Middle frontal gyrus (tissue), 1 donor: ENCODE results near the gene PASD1.
"Not testable (repeated sequence)": the region's sequence is repeated elsewhere in the genome, so short reads cannot be mapped to it uniquely, and the experiment has no call there.

Experiments
- DNase-seq: peaks from one replicate; pipeline ENCODE4 v3.0.0-alpha.2; 2015; ENCODE audit warnings: low spot score; ENCODE audit errors: extremely low spot score

Gene PASD1

GRCh38 chrX:151609222-151609621 lies 45.7 kb downstream of the PASD1 start:
- no peak for DNase-seq

- no peak for DNase-seq
Measured at GRCh38 chrX:151621422-151621821, 57.9 kb downstream of the PASD1 start.

DNA sequence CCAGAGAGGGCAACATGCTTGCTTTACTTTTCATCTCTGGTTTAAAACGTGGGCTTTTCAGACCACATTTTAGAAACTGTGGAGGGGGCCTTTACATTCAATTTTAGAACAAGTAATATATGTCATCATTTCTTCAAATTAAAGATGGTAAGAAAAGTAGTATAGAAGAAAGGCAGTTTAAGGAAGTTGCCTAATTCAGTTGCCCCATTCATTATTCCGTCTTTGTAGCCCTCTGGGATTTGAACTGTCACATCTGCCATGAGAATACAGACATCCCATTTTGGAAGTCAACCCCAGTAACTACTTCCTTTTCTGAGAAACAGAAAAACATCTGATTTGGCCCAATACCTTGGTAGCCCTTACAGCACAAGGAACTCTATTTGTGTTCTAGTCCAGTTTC lies 61.2 kb downstream of the PASD1 start:
- DNase-seq = no peak

DNA sequence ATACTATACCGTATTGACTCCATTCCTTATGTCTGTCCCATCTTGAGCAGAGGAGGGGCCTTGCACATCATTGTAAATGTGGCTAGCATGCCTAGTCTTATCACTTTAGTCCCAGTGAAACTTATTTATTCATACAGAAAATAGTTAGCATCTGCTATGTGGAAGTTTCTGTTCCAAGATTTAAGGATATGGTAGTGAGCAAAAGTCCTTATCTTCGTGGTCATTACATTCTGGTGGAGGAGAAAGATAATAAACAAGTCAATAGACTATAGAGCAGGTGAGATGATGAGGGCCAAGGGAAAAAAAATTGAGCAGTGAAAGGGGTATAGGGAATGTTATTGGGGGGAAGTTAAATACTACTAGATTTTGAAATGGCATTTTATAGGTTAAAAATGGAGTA lies 68.3 kb downstream of the PASD1 start:
- DNase-seq = no peak

GRCh38 chrX:151633157-151633556 lies 69.7 kb downstream of the PASD1 start:
- DNase-seq = no peak

DNA sequence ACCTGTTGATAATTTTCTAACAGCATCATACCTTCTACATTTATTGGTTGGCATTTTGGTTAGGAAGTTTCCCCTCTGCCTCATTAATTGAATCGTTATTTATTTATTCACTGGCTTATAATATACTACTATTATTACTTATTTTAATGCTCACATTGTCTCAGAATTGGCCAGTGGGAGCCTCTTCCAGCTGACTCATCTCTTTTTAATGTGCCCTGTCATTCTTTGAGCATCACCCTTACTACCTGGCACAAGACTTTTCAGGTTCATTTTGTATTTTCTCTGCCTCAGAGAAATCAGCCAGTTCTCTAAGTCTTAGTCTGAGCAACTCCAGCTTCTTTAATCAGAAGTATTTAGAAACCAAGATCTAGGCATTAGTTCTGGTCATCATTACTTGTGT lies 71.5 kb downstream of the PASD1 start:
- DNase-seq = no peak

DNA sequence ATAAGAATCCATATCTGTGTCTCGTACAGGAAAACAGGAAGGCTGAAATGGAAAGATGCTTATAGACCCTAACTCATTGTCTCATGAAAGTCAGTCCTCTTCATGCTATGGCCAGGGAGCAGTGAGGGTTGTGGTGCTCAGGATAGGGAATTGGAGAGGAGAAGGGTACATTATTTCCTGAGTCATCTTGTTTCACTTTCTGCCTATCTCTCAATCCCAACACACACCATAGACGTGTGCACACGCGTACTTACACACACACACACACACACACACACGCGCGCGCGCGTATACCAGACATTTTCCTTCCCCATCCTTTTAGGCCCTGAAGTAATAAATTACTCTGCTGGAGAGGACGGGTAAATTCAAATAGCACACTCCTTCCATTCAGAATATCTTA lies 78.1 kb downstream of the PASD1 start:
- DNase-seq = no peak

DNA sequence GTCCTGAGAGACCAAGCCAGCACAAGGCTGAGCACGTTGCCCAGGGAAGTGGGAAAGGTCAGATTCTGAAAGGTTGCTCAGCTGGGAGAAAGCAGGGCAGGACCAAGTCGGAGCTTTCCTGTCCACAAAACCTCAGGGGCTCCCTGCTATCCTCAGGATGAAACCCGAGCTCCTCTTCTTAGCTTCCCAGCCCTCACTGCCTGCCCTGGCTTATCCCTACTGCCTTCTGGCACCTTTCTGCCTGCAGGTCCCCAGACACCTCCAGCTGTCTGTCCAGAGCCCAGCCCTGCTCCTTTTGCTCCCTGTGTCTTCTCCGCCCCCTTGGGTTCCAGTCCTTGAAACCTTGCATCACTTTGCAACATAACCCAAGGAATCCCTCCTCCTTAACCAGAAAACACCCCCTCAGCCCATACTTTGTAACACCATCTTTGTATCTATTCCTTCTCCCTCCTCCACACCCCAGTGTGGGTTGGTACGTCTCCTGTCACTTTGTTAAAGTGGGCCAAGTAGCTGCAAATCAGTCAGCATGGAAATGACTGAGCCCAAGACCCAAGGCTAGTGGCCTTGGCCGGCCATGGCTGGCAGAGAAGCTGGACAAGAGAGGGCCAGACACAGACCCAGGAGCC lies 111.8 kb downstream of the PASD1 start:
- no peak for DNase-seq

DNA sequence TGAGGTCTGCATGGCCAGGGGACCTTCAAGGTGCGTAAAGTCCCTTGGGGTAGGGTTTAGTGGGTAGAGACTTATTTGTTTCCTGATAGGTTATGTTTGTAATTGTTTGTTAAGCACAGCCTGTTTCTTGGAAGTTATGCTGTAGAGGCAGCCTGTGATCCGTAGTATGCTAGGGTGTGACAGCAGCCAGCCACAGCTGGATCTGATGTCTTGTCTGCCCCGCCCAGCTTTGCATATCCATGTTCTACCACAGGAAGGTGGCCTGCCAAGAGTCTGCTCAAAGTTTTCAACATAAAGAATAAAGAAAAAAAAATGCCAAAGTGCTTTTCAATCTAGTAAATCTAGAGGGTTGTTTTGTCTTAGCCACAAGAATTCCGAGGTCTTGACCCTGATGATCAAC lies 112.7 kb downstream of the PASD1 start:
- no peak for DNase-seq

DNA sequence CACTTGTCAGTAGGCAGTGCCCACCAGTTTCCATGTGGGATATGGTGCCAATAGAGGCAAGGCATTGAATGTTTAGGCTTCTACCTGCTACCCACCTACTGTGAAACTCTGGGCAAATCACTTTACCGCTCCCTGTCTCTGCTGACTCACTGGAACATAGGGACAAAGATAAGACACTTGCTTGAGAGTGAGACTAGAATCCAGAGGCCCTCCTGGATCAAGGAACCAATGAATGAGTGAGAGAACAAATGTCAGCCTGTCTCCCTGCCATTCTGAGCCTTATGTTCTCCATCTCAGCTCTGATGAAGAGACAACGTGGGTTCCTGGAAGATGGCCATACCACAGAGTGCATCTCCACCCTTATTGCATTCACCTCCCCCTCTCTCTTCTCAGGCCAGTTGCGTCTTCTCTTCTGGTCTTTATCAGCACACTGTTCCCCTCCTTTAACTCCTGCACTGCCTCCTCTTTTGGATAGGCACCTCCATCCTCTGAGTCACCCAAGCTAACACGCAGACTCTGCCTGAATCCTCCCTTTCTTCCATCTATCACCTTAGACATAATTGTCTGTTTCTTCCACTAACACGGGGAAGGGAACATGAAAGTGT lies 116.4 kb downstream of the PASD1 start:
- DNase-seq = no peak

GRCh38 chrX:151680805-151681204 lies 117.3 kb downstream of the PASD1 start:
- DNase-seq = no peak

- DNase-seq = no peak
Measured at GRCh38 chrX:151687635-151688034, 124.2 kb downstream of the PASD1 start.

GRCh38 chrX:151688695-151689094 lies 125.2 kb downstream of the PASD1 start:
- no peak for DNase-seq

DNA sequence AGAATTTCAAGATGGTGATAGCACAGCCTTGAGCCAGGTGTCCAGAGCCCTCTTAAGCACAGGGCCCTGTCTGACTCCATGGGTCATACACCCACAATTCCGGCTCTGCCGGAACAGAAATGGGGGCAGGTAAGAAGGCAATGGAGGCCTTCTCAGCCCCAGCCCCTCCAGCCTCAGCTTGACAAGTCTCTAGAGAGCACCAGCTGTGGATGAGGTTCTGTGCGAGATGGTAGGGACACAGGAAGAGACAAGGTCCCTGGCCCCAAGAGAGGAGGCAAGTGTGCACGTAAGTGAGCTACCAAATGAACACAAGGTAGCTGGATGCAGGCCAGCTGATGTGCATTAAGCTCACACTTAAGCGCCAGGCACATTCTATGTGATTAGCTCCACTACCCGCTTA lies 129.3 kb downstream of the PASD1 start:
- no peak for DNase-seq

- no peak for DNase-seq
Measured at GRCh38 chrX:151694121-151694520, 130.6 kb downstream of the PASD1 start.

DNA sequence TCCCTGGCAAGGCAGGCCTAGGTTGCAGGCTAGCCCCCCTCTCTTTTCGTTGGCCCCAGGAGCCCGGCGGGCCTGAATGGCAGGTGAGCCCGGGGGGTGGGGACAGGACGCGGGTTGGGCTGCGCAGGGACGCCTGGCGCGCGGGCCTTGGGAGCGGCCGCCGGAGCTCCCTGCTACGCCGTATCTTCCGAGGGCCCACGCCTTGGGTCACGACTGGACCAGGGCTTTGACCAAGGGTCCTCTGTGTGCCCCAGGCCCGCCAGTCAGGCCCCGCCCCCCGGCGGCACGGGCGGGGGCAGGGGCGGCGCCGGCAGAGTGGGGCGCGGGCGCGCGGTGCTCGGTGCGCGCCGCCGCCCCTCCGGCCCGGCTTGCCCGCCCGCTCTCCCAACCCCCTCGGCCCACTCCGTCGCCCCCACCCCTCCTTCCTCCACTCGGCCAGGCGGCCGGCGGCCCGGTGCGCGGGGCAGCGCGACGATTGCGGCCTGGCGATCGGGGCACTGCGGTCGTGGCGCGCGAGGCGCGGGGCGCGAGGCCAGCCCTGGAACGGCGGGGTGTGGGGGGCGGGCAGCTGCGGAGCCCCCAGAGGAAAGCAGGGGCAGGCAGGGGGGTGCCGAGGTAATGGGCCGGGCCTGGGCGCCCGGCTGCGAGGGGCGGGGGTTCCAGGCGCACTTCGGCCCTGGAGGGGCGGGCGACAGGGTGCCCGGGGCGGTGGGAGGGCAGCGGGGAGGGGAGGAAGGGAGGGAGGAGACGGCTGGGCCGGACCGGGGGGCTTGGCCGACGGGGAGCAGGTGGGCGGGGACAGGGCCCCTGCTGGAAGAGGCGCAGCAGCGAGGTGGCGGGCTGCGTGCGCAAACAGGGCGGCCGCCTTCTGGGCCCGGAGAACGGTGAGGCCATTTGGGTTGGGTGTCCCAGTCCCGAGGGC lies 131.4 kb downstream of the PASD1 start, which contains the start of gene PRRG3:
Gene PRRG3, plus strand, starts transcription at position 798 of the 922 bp plus-strand sequence. CDS start 3,357 bp downstream, outside the sequence.
- no peak for DNase-seq

DNA sequence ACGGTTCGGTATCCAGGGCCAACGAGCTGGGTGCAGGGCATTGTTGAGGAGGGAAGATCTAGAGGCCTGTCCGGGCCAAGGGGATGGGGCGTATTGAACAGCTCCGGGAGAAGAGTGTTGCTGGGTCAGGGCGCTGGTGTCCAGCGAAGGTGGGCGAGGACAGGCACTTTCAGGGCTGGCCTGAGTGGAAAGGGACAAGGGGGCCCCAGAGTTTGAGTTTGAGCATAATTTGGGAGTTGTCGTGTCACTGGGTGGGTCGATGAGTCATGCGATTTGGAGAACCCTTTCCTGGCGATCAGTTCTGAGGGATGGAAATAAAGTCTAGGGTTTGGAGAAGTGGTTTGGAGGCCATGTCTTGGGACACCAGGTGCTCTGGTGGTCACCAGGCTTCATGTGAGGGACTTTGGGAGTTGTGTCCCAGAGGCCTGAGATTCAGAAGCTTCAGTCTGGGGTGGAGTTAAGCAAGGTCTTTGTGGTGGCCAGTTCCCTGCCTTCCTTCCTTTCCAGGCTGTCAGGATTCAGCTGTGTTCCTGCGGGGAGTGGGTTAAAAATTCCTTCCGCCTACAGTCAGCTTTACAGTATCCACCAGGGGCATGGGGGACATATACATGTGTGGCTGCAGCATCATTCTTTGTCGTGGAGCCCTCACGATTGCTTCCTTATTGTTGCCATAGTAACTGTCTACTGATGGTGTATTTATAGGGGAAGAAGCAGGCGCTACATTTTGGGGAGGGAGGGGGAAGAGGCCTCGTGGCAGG lies 132.3 kb downstream of the PASD1 start:
- no peak for DNase-seq

DNA sequence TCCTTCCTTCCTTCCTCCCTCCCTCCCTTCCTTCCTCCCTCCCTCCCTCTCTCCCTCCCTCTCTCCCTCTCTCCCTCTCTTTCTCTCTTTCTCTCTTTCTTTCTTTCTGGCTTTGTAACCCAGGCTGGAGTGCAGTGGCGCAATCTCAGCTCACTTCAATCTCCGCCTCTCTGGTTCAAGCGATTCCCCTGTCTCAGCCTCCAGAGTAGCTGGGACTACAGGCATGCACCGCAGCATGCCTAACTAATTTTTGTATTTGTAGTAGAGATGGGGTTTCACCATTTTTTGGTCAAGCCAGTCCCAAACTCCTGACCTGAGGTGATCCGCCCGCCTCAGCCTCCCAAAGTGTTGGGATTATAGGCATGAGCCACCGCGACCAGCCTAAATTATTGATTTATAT lies 133.6 kb downstream of the PASD1 start:
- DNase-seq = not testable (repeated sequence)

- DNase-seq = no peak
Measured at GRCh38 chrX:151697522-151697921, 134.0 kb downstream of the PASD1 start.

DNA sequence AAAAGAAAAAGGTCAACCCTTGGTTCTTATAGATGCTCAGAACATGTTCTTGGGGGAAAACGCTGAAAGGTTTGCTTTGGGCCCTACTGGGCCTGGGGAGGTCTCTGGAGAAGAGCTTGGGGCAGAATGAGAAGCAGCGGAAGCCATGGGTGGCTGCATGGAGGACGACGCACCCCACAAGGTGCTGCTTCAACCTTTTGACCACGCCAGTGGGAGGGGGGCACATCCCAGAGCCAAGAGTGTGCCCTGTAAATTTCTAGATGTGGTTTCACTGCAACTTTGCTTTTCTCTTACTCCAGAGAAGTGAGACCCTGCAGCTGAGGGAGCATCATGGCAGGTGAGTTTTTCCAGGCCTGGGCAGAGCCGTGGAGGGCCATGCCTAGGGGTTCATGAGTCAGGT lies 135.0 kb downstream of the PASD1 start:
- DNase-seq = no peak

GRCh38 chrX:151699746-151700145 lies 136.3 kb downstream of the PASD1 start:
- DNase-seq = no peak

- no peak for DNase-seq
Measured at GRCh38 chrX:151700581-151700980, 137.1 kb downstream of the PASD1 start.
